ENCODE data around the gene TRIM16.
"Not testable (repeated sequence)": the region's sequence is repeated elsewhere in the genome, so short reads cannot be mapped to it uniquely, and the experiment has no call there.

The TRIM16 gene

GRCh38 chr17:15619331-15620058 is 64.6 kb downstream of the TRIM16 start, which contains the start of gene FBXW10B:
Gene FBXW10B (minus strand): TSS chr17:15619704. CDS start chr17:15619512, 192 bp downstream.
- in situ Hi-C loops (cut with HindIII; ENCODE audit: low sequenced_read_pairs): not testable (repeated sequence)

- in situ Hi-C loops (cut with HindIII; ENCODE audit: low sequenced_read_pairs): not testable (repeated sequence)
Measured at GRCh38 chr17:15616828-15617227, 67.3 kb downstream of the TRIM16 start.

GRCh38 chr17:15615850-15616249 is 68.3 kb downstream of the TRIM16 start:
- in situ Hi-C loops (cut with HindIII; ENCODE audit: low sequenced_read_pairs): not testable (repeated sequence)

- in situ Hi-C loops (cut with HindIII; ENCODE audit: low sequenced_read_pairs): not testable (repeated sequence)
Measured at GRCh38 chr17:15613111-15613510, 71.0 kb downstream of the TRIM16 start.

GRCh38 chr17:15592960-15593359 is 91.2 kb downstream of the TRIM16 start:
- in situ Hi-C loops (cut with HindIII; ENCODE audit: low sequenced_read_pairs): not testable (repeated sequence)

- in situ Hi-C loops (cut with HindIII; ENCODE audit: low sequenced_read_pairs): not testable (repeated sequence)
Measured at GRCh38 chr17:15591986-15592385, 92.1 kb downstream of the TRIM16 start.

- in situ Hi-C loops (cut with HindIII; ENCODE audit: low sequenced_read_pairs): not testable (repeated sequence)
Measured at GRCh38 chr17:15590844-15591243, 93.3 kb downstream of the TRIM16 start.

- in situ Hi-C loops (cut with HindIII; ENCODE audit: low sequenced_read_pairs): not testable (repeated sequence)
Measured at GRCh38 chr17:15589544-15590536, 94.3 kb downstream of the TRIM16 start.

GRCh38 chr17:15588017-15588416 is 96.1 kb downstream of the TRIM16 start:
- in situ Hi-C loops (cut with HindIII; ENCODE audit: low sequenced_read_pairs): not testable (repeated sequence)

- in situ Hi-C loops (cut with HindIII; ENCODE audit: low sequenced_read_pairs): not testable (repeated sequence)
Measured at GRCh38 chr17:15583313-15583712, 100.8 kb downstream of the TRIM16 start.

GRCh38 chr17:15581462-15581861 is 102.6 kb downstream of the TRIM16 start:
- in situ Hi-C loops (cut with HindIII; ENCODE audit: low sequenced_read_pairs): not testable (repeated sequence)
